ENCODE results near the gene GRB2.
A peak's percentile ranks its signal among the peaks of the same experiment; 100 is the strongest.
"Not testable (repeated sequence)": the region's sequence is repeated elsewhere in the genome, so short reads cannot be mapped to it uniquely, and the experiment has no call there.

The GRB2 gene

DNA sequence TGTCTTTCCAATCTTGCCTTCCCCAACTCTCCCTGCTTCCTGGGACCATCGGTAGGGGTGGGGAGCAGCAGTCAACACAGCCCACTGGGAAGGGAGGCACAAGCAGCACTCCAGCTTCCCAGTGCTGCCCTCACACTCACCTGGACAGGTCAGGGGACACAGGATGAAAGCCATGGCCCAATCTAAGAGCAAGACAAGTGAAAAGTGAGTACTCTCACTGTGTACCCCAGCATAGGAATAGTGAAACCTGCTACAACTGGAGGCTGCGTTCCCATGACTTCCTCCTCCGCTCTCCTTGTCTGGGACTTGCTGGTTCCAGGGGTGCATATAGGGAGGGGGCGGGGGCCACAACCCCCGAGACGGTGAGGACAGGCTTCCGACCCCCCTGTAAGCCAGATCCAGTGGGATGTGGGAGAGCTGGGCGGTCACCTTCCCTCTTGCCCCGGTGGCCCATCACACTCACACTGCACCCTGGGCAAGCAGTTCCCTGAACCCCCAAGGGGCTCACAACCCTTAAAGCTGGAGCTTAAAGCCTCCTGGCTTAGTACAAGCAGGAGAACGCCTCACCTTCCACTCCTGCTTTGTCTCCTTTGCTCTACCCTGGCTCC is 86.8 kb downstream of the GRB2 start:
- DNase-seq (ENCODE audit: low read depth) = no peak

DNA sequence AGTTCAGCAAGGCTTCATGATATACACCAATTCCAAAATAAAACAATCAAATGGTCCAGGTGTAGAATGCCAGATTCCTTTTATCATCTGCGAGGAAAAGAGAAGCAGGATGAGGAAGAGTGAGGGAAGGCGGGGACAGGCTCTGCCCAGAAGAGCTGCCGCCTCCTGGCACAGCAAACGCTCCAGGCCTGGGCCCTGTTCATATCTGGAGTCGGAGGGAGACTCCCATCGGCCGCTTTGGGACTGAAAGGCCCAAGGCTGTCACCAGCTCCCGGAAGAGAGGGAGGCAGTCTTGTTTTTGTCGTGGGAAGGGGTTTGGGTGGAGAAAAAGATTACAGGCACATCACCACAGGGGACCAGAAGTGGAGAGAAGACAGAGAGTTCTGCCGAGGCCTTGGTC is 87.3 kb downstream of the GRB2 start:
- DNase-seq (ENCODE audit: low read depth) = no peak

DNA sequence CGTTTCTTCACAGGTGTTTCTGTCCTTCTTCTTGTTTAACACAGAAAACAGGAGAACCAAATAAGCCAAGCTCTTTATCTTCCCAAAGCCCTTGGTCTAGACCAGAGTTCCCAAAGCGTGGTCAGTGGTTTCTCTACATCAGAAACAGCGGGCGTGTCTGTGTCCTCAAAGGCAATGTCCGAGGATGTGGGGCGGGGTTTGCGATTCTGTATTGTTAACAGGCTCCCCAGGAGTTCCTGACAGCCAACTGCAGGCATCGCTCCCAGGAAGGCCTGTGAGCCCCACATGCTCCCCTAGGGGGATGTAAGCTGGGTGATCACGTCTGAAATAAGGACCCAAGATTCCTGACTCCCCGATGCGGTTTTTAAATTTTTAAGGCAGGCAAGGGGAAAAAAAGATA is 87.8 kb downstream of the GRB2 start:
- DNase-seq (ENCODE audit: low read depth) = no peak

- no peak for DNase-seq (ENCODE audit: low read depth)
Measured at GRCh38 chr17:75316253-75316652, 89.2 kb downstream of the GRB2 start.

DNA sequence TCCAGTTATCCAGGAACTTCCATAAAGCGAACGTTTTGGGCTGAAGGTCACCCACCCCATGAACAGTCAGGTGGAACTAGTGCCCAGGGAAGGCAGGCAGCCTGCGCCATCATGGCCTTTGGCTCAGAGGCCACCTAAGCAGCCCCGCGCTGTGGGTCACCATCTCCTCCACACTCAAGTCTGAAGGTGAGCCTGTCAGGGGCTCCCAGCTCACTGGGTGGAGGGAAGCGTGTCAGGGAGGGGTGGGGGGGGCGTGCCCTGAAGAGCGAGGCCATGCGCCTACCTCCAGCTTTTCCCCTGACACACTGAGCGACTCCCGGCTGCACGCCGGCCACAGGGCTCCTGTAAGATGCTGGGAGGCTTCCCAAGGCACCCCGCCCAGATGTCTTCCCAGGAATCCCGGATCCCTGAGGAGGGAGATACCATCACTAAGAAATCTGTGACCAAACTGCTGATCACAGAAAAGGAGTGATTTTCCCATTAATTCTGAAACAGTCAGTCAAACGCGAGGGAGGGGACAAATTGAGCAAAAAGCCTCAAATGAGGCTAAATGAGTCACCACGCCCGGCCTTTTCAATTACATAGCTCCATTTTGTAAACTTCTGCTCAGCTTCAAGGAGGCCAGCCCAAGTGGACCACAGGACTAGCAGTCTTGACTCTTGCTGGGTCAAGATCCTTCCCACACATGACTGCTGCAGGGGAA is 89.8 kb downstream of the GRB2 start:
- DNase-seq (ENCODE audit: low read depth) = no peak

- DNase-seq (ENCODE audit: low read depth) = no peak
Measured at GRCh38 chr17:75313941-75314551, 91.4 kb downstream of the GRB2 start.

DNA sequence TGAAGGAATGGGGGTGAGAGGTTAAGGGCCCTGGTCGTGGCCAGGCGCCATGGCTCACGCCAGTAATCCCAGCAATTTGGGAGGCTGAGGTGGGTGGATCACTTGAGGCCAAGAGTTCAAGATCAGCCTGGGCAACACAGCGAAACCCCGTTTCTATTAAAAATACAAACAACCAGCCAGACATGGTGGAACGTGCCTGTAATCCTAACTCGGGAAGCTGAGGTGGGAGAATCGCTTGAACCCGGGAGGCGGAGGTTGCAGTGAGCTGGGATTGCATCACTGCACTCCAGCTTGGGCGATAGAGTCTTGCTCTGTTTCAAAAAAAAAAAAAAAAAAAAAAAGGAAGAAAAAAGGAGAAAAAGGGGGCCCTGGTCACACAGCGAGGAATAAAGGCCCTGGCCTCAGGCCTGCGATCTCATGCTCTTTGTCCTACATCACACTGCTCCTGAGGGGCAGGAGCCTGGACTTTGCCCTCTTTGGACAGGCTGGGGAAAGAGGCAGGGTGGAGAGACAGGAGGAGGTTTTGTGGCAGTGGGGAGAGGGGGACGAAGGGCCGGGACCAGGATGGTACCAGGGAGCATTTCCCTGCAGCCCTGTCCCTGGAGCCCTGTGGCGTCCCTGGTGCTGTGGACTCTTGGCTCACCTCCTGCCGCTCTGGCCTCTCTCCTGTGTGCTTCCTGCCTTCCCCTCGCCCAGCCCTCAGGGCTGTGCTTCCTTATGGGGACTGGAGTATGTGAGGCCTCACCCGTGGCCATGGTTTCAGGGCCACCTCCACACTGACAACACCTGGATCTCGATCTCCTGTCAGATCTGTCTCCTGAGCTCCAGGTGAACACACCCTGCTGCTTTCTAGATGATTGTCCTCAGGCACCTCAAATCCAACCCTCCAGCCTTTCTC is 96.5 kb downstream of the GRB2 start:
- DNase-seq (ENCODE audit: low read depth) = no peak

GRCh38 chr17:75307957-75308731 is 97.3 kb downstream of the GRB2 start:
- no peak for DNase-seq (ENCODE audit: low read depth)

DNA sequence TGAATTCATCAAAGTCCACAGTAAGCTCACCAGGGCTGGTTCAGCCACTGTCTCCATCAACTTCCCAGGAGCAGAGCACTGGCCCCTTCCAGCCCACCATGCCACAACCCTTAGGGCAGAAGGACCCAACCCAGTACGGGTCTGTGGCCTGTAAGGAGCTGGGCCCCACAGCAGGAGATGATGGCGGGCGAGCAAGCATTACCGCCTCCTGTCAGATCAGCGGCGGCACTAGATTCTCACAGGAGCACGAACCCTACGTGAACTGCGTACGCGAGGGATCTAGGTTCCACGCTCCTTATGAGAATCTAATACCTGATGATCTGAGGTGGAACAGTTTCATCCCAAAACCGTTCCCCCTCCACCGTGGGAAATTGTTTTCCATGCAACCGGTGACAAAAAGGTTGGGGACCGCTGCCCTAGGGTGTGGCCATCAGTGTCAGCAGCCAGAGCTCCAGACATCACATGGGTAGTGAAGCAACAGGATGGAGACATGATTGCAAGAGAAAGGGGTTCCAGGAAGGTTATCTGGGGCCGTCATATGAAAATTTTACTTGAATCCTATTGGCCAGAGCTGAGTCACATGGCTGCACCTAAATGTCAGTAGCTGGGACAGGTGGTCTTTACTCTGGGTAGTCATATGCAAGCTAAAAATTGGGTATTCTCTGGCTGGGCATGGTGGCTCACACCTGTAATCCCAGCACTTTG is 103.8 kb downstream of the GRB2 start:
- no peak for DNase-seq (ENCODE audit: low read depth)

DNA sequence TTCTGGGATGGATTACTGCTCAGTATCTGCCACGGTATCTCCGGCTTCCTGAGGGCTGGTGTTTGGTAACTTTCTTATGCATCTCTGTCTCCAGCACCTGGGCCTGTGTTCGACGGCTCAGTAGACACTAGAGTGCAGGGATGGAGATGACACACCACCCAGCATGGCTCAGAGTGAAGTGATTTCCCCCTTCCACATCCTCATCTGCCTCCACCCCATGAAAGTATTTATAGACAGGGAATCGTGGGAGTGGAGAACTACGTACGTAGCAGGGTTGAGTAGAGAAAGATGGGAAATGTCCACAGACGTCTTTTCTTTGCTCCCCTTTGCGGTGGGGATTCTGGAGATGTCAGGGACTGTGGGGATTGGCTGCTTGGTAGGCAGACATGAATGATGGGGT is 104.4 kb downstream of the GRB2 start:
- DNase-seq (ENCODE audit: low read depth) = no peak

DNA sequence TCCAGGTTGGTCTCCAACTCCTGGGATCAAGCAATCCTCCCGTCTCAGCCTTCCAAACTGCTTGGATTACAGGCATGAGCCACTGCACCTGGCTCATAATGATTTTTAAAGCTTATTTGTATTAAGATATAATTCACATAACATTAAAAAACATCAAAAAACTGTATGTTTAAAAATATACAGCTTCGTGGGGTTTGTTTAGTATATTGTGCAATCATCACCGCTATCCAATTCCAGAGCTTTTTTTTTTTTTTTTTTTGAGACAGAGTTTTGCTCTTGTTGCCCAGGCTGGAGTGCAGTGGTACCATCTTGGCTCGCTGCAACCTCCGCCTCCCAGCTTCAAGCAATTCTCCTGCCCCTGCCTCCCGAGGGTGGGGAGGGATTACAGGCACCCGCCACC is 105.2 kb downstream of the GRB2 start:
- DNase-seq (ENCODE audit: low read depth) = no peak

- DNase-seq (ENCODE audit: low read depth) = no peak
Measured at GRCh38 chr17:75295201-75296158, 110.0 kb downstream of the GRB2 start.

GRCh38 chr17:75292810-75293448 is 112.5 kb downstream of the GRB2 start:
- not testable (repeated sequence) for DNase-seq (ENCODE audit: low read depth)

DNA sequence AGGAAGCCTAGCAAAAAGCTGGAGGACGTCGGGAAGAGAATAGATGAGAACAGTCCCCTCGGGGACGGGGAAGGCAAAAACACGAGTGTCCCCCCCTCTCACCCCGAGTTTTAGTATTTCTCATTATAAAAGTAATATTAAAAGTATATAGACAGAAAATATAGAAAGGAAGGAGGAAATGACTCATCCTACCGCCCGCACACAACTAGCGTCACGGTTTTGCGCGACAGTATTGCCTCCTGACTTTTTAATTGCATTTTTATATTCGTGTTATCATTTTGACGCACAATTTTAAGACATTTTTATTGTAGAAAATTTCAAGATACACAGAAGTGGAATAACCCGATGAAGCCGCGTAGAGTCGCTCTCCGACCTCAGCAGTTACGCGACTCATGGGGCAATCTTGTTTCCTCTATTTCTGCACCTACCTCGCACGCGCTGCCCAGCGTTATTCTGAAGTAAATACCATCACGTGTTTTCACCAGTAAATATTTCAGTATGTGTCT is 115.6 kb downstream of the GRB2 start:
- DNase-seq (ENCODE audit: low read depth) = no peak

DNA sequence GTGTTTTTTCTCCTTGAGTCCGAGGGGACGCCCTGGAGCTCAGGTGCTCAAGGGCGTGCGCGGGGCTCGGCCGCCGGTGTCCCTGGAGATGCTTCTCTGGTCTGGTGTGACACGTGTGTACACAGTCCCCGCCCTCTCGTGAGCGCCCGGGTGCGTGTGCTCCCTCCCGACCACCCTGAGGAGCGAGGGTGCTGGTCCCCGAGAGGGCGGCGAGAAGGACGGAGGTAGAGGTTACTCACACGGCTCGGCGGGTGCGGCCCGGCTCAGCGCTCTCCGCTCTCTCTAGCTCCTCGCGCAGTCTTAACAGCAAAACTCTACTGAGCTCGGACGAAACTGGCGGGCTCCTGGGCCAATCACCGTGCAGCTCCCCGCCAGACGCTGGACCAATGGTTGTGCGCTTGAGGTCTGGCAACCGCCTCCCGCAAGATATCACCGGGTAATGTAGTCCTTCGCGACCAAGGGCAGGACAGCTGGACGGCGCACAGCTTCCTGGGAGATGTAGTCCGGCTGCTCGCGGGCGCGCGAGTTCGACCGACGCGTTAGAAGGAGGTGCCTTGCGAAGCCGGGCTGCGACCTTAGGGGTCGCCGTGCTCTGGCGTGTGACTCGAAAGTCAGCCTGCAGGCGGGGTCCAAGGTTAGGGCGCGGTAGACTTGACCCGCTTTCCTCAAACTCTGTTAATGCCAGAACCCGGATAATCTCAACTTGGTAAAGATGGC is 116.2 kb downstream of the GRB2 start, which contains the start of gene SLC25A19:
Gene SLC25A19, minus strand, starts transcription at position 319 of the 717 bp plus-strand sequence. CDS start 2,669 bp downstream, outside the sequence.
- peak; percentile 95 for DNase-seq (ENCODE audit: low read depth)

DNA sequence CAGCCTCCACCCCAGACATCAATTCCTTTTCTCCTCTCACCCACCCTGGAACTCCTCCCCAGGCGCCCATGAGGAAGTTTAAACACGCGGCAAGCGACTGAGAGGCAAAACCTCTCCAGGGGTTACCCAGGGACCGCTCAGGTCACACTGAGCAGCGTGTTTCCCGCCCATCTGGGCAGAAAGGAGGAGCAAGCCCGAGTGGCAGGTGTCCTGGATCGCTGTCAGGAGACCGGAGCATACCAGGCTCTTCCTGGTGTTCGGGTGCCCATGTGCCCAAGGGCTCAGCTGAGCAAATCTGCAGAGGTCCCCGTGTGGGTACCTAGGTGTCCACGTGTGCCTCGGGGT is 116.7 kb downstream of the GRB2 start:
- no peak for DNase-seq (ENCODE audit: low read depth)

- DNase-seq (ENCODE audit: low read depth) = no peak
Measured at GRCh38 chr17:75288359-75288758, 117.1 kb downstream of the GRB2 start.

DNA sequence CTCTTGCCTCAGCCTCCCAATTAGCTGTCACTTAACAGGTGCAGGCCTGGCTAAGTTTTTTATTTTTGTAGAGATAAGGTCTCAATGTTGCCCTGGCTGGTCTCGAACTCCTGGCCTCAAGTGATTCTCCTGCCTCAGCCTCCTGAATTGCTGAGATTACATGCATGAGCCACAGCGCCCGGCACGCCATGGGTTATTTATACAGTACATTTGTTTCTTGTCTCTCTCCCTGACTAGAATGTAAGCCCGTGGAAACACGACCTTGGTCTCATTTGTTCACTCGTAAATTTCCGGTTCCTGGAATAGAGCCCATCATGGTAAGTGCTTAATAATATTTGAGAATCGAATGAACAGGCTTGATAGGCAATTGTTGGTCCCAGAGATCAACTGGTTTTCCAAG is 118.3 kb downstream of the GRB2 start:
- DNase-seq (ENCODE audit: low read depth) = no peak

DNA sequence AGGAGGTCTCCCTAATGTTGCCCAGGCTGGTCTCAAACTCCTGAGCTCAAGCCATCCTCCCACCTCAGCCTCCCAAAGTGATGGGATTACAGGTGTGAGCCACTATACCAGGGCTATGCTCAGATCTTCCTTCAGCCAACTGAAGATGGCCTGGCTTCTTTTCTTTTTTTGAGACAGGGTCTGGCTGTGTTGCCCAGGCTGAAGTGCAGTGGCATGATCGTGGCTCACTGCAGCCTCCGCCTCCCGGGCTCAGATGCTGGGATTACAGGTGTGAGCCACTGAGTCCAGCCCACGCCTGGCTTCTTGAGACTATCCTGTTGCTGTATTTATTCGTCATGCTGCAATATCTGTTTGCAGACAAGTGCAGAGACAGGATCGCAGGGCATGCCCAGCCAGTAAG is 120.4 kb downstream of the GRB2 start:
- DNase-seq (ENCODE audit: low read depth) = no peak

Measured in GM04503 (cell line).